HG02623 (cell line): ENCODE measurements around the gene WDR48.

ENCODE experiments used
- ATAC-seq: cut with Tn5 transposase; IDR thresholded peaks from one replicate; pipeline ENCODE4 v1.9.1; 2021; ENCODE audit warnings: moderate library complexity; ENCODE audit not compliant: unreplicated experiment

WDR48 gene

GRCh38 chr3:39100500-39100886, 48.7 kb downstream of the WDR48 start:
- no peak for ATAC-seq

- no peak for ATAC-seq
Measured at GRCh38 chr3:39101022-39101689, 49.3 kb downstream of the WDR48 start.

GRCh38 chr3:39102504-39103323, 50.9 kb downstream of the WDR48 start:
- ATAC-seq = no peak

- no peak for ATAC-seq
Measured at GRCh38 chr3:39103324-39103693, 51.5 kb downstream of the WDR48 start.

- no peak for ATAC-seq
Measured at GRCh38 chr3:39103791-39104552, 52.2 kb downstream of the WDR48 start.

- ATAC-seq = no peak
Measured at GRCh38 chr3:39104961-39105686, 53.3 kb downstream of the WDR48 start.

DNA sequence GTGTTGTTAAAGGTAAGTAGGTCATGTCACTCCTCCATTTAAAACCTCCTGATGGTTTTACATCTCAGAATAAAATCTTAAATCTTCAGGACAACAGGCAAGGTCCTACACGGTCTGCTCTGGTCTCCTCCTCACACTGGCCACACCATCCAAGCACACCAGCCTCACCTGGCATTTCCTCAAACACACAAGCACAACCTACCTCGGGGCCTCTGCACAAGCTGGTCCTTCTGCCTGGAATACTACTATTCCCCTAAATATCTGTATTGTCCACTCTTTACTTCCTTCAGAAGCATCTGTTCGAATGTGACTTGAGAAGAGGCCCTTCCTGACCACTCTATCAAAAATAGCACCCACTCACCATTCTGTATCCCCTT, 53.9 kb downstream of the WDR48 start:
- ATAC-seq = no peak

DNA sequence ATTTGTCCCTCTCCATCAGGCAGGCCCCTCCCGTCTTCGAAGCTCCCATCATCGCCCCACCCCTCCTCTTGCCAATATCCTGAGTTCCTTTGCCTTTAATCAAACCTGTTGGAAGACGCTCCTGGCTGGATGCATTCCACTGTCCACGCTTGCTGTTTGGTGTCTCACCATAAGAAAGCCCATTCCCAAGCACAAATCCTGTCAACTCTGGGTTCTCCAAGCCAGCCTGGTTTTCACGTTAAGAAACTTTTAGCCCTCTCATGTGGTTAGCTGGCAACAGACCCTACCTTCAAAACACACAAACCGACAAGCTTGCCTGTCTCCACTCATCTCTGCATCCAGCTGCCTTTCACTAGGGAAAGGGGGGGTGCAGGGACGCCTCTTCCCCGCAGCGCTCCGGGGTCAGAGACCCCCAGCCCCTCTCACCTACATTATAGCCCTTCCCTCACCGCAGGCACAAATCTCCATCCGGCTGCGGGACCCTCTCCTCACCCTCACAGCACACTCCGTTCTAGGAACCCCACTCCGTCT, 54.5 kb downstream of the WDR48 start:
- no peak for ATAC-seq

DNA sequence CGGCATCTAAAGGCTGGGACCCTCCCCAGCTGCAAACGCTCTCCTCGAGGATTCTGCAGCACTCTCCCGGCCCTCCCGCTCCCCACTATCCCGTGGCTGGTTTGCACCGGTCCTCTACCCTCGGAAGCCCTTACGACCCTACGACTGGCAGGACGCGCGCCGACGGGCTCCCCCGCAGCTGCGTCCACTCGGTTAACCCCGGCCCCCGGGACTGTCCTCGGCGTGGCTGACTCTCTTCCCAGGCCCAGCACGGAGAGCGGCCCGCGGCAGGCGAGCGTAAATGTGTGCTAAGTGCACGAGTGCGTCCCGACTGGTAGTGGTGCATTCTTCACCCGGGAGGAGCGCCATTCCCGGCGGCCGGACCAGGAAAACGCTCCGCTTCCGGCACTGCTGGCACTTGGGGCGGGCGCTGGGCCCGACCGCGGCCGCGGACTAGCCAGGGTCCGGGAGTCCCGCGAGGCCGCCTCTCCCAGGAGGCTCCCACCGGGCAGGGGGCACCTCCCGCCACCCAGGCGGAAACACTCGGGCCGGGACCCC, 55.1 kb downstream of the WDR48 start:
- peak; percentile 4 for ATAC-seq

DNA sequence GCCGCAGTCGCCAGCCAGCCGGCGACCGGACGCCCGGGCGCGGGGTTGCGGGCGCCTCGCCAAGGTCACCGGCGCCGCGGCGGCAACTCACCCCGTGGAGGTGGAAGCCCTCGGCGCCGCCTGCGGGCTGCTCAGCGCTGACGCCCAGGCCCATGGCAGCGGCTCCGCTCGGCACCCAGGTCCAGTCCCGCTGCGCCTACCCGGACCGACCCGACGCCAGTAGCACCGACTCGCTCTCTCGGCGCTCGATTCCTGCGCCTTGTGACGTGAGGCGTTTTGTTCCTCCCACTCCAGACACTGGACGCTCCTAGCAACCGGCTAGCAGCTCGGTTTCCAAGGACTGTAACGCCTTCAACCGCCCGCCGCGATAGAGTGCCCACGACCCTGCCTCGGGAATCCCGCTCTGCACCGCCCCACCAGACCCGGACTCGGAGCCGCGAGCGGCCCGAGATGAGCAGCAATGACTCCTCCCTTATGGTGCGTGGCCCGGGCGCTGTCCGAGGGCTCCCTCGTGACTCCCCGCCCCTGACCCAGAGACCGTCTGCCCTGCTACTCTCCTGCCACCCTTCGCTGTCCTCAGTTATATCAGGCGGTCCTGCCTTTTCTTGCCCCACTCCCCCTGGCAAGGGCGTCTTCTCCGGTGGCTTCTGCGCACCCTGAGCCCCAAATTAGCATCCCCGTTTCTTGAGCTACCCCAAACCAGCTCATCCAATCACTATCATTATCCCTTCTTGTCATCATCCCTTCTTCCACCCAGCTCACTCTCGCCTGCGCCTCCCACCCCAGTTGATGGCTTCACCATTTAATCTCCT, 55.8 kb downstream of the WDR48 start, which contains the start of the genes GORASP1 and TTC21A:
Gene GORASP1 (minus strand): TSS at position 240 of the 812 bp plus-strand sequence. CDS start 86 bp downstream, at position 154.
Gene TTC21A (plus strand): TSS at position 293 of the 812 bp plus-strand sequence. CDS start 158 bp downstream, at position 451.
- ATAC-seq = peak; percentile 55

- ATAC-seq = peak; percentile 62
Measured at GRCh38 chr3:39108200-39108710, 56.4 kb downstream of the WDR48 start.

- ATAC-seq = no peak
Measured at GRCh38 chr3:39109086-39109485, 57.3 kb downstream of the WDR48 start.

DNA sequence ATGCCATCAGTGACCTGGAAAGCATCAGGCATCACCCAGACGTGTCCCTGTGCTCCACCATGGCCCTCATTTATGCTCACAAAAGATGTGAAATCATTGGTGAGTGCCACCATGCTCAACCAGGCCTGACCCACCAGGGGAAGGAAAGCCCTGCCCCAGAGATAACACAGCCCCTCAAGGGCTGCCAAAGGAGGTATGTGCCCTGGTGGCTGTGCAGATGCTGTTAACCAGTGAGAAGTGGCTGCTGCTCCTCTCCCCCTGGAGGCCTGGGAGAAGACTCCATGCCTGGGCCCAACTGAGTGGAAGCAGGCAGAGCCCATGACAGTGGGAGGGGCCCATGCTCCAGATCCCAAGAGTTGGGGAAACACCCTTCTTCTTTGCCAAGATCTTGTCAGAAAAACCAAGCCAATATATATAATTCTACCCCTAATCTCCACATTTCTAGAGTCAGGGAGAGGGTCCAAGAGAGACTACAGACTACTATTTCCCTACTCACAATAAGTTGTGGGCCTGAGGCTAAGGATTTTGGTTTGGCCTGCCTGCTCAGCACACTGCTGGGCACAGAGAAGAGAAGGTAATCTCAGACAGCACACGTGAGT, 58.3 kb downstream of the WDR48 start:
- ATAC-seq = no peak

- no peak for ATAC-seq
Measured at GRCh38 chr3:39112113-39112512, 60.3 kb downstream of the WDR48 start.

DNA sequence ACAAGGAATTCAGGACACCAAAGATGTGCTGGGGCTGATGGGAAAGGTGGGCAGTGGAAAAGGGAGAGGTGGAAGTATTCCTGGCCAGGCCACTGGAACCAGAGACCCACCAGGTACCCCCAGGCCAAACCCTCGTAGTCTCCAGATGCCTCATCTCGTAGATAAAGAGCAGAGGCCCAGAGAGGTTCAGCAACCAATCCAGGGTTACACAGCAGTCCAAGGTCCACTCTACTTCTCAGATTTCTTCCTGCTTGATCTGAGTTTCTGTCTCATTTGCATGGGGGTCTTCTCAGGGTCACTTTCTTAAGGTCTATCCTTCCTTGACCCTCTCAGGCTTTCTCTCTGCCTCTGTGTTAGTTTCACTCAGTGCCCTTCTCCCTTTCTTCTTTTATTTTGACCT, 60.7 kb downstream of the WDR48 start:
- ATAC-seq = no peak

DNA sequence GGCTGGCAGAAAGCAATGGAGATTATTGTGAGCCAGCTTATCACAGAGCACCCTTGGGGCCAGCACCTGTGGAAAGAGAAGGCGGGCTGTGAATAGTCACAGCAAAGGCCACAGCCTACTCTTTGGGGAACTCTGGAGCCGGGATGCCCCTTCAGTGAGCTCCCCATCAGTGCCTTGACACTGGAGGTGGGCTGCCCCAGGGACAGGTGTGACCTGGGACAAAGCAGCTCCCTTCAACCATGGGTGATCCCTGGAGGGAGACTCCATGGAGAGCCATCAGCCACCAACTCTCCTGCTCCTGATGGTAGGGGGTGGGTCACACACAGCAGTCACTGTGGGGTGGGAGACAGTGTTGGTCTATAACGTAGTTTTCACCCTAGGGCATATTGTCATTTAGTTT, 61.5 kb downstream of the WDR48 start:
- no peak for ATAC-seq

GRCh38 chr3:39114456-39114855, 62.6 kb downstream of the WDR48 start:
- ATAC-seq = no peak

- ATAC-seq = no peak
Measured at GRCh38 chr3:39115870-39116269, 64.1 kb downstream of the WDR48 start.

- no peak for ATAC-seq
Measured at GRCh38 chr3:39118079-39118478, 66.3 kb downstream of the WDR48 start.
